ENCODE results near the gene CEBPA.

The CEBPA gene

GRCh38 chr19:33286899-33287298 lies 15.4 kb downstream of the CEBPA start:
- DNase-seq (ENCODE audit: low spot score) = no peak

DNA sequence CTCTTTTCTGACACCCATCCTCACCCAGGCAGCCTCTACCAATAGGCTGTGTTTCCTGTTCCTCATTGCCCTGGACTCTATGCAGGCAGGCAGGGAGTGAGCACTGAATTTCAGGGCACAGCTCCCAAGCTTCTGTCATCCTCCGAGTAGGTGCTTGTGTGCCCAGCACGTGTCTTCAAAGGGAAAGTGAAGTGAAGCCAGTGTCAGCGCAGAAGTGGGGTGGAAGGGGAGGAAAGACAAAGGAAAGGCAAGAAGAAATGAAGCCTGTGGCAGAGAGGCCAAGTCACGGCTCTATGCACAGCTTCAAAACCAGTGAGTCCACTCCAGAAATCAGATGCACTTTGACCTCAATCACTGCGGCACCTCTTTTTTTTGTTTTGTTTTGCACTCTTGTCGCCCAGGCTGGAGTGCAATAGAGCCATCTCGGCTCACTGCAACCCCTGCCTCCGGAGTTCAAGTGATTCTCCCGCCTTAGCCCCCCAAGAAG lies 16.9 kb downstream of the CEBPA start:
- no peak for DNase-seq (ENCODE audit: low spot score)

GRCh38 chr19:33284756-33285155 lies 17.6 kb downstream of the CEBPA start:
- DNase-seq (ENCODE audit: low spot score) = no peak

GRCh38 chr19:33284146-33284643 lies 18.1 kb downstream of the CEBPA start:
- no peak for DNase-seq (ENCODE audit: low spot score)

- no peak for DNase-seq (ENCODE audit: low spot score)
Observed at GRCh38 chr19:33283589-33283988, 18.7 kb downstream of the CEBPA start.

- no peak for DNase-seq (ENCODE audit: low spot score)
Observed at GRCh38 chr19:33282036-33282671, 20.2 kb downstream of the CEBPA start.

GRCh38 chr19:33281296-33281926 lies 20.9 kb downstream of the CEBPA start:
- no peak for DNase-seq (ENCODE audit: low spot score)

DNA sequence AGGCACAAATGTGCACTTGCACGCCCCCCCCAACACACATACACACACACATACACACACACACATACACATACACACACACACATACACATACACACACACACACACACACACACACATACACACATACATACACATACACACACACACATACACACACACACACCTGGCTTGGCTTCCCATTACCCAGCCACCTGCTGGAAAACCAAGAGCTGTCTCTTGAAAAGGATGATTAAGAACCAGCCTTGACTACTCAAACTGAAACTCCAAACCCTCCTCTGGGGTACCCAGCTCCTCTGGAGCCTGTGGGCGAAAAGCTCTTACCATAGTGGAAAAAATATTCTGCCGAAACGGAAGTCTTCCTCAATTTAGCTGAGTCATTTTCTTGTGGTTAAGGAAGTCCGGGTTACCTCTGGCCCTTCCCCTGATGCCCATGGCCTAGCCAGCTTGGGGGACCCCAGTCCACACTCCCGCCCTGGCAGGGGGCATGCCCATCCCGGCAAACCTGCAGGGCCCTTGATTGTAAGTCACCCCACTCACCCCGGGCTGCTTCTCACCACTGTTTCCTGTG lies 21.9 kb downstream of the CEBPA start:
- peak; percentile 40 for DNase-seq (ENCODE audit: low spot score)

GRCh38 chr19:33279430-33280350 lies 22.6 kb downstream of the CEBPA start:
- DNase-seq (ENCODE audit: low spot score) = no peak

DNA sequence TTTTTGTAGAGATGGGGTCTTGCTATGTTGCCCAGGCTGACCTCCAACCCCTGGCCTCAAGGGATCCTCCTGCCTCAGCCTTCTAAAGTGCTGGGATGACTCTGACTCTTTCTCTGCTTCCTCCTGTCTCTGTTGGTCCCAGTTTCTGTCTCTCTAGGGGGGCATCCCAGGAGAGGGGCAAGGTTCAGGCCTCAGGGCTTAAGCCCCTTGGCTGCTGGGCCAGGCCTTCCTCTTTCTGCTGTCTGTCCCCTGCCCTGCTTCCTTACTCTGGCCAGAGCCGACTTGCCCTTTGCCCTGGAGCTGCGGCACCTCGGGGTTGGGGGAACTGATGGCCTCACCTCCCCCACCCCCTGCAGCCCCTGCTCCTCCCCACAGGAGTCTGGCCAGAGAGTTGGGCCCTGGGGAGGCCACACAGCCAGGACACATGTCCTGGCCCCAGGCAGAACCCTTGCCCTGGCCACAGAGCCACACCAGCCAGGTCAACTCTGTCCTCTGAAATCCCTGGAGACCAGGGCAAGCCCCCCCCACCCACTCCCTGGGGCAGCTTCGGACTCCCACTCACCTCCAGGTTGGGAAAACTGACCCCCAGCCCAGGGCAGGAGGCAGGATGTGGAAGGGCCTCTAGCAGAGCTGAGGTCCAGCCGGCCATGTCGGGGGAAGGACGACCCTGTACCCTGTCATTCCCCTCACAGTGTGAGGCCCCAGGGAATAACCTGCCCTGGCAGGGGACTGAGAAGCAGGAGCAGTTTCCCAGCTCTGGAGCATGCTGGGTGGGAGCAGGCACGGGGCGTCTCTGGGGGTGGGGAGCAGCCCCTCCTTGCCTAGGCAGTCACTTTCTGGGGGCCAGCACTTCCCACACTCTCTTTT lies 23.7 kb downstream of the CEBPA start:
- no peak for DNase-seq (ENCODE audit: low spot score)

- no peak for DNase-seq (ENCODE audit: low spot score)
Observed at GRCh38 chr19:33278023-33278402, 24.3 kb downstream of the CEBPA start.

- DNase-seq (ENCODE audit: low spot score) = no peak
Observed at GRCh38 chr19:33277434-33277833, 24.9 kb downstream of the CEBPA start.

DNA sequence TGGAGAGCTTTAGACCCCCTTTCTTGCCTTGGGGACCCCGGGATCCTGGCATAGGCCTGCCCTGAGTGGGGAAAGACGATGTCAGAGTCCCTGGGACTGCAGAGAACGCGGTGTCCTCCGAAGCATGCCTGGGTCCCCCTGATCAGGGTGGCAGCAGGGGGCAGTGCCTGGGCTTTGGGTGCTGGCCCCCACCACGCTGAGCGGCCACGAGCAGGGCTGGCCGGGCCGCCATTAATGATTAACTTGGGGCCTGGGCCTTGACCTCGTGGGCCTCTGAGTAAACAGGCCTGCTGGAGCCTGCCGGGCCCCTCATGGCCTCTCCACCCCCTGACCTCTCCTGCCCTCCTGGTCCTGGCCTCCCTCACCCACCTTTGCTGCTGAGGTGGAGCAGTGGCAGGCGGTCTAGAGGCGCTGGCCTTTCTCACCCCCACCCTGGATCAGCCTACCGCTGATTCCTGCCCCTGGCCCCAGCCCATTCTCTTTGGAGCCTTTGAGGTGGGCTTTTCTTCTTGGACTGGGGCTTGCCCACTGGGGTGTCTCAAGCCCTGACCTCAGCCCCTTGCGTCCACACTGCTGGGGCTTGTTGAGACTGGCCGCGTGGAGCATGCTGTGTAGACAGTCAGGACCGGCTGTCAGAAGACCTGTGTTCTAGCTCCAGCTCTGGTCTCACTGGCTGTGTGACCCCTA lies 26.3 kb downstream of the CEBPA start:
- no peak for DNase-seq (ENCODE audit: low spot score)

GRCh38 chr19:33275559-33275932 lies 26.8 kb downstream of the CEBPA start:
- DNase-seq (ENCODE audit: low spot score) = no peak

DNA sequence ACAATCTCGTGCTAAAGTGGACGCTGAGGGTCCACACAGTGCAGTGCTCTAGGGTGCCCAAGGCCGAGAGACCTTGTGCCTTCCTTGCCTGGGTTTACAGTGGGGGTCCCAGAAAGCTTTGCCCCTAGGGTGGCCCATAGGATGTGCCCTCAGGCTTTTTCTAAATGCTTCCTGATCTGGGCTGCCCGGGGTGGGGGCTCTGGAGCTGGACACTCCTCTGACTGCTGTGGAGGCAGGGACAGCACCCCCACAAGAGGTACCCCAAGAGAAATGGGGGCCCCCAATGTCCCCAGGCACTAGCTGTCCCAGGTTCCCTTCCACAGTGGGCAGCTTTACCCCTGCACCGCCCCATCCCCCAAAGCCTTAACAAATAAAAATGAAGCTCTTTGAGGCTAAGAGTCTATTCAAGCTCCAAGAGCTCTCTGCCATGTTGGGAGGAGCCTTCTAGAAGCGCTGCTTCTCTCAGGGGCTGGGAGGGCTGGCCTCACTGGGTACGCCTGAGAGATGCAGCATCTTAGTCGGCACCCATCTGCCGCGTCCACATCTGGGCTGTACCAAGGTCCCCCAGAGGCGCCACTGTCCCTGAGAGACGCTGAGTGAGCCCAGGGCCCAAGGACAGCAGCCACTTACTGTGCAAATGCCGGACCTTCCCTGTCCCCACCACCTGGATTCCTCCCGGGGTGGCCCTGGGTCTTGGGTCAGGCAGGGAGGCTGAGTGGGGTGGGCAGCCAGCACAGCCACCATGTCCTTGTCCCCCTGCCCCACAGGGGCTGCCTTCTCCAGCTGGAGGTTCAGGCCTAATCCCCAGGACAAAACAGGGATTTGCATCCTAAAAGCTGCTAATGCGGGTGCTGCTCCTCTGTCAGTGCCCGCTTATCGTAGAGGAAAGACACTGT lies 27.4 kb downstream of the CEBPA start:
- DNase-seq (ENCODE audit: low spot score) = no peak

DNA sequence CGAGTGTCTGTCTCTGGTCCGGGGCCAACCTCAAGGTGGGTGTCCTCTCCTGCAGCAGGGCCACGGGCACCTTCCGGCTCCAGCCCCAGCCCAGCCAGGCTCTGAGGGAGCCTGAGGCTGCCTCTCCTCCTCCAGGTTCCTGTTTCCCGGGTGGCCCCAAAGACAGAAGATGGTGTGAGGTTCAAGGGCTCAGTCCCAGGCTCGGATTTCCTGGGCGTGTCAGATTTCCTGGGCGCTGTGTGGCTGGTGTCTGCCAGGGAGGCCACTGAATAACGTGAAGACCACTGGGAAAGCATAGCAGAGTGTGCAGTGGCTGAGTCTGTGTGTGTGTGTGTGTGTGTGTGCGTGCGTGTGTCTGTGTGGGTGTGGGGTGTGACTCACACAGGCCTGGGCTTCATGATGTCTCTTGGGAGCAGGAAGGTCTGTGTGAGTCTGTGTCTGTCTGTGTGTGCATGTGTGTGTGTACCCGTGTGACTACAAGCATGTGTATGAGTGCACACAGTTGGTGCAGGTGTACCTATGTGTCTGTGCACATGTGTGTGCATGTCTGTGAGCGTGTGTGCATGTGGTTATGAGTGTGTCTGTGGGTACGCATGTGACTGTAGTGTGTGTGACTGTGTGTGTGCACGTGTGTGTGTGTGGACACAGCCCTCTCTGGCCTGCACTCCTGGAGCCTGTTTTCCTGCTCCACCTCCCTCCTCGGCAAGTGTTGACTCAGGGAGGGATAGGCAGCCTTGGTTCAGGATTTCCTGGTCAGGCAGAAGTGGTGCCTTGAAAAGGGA lies 28.3 kb downstream of the CEBPA start:
- DNase-seq (ENCODE audit: low spot score) = no peak

DNA sequence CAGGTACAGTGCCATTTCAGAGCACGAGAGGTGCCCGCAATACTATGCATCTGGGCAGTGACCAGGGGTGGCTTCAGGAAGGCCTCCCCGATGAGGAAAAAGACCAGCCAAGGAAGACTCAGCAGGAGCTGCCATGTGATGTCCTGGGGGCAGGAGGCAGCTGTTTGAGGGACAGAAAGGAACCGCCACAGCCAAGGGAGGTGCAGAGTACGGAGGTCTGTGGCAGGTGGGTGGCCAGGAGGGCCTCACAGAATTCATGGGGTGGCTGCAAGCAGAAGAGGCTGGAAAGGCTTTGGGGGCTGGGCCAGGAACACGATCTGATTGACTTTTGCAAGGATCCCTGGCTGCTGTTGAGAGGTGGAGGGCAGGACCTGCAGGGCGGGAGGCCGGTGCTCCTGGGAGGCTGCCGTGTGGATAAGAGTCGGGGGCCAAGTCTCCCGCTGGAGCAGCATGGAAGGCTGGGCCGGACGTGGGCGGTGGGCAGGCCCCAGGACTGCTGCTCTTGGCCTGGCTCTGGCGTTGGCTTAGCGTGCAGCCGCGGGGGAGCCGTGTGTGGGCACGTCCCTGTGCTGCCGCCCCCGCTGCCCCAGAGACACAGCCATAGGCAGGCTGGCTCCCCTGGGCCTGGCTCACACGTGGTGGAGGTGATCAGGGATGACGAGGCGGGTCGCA lies 29.1 kb downstream of the CEBPA start:
- no peak for DNase-seq (ENCODE audit: low spot score)

All from globus pallidus (tissue), 1 donor.